ENCODE measurements around the gene GCLC. TPM values are rescaled to one million over a fixed set of nuclear protein-coding genes. Genes with fewer than 3 reads are reported as not detected.

The GCLC gene
- total RNA-seq, 1 donor from 2014 or later = 28.7 TPM

DNA sequence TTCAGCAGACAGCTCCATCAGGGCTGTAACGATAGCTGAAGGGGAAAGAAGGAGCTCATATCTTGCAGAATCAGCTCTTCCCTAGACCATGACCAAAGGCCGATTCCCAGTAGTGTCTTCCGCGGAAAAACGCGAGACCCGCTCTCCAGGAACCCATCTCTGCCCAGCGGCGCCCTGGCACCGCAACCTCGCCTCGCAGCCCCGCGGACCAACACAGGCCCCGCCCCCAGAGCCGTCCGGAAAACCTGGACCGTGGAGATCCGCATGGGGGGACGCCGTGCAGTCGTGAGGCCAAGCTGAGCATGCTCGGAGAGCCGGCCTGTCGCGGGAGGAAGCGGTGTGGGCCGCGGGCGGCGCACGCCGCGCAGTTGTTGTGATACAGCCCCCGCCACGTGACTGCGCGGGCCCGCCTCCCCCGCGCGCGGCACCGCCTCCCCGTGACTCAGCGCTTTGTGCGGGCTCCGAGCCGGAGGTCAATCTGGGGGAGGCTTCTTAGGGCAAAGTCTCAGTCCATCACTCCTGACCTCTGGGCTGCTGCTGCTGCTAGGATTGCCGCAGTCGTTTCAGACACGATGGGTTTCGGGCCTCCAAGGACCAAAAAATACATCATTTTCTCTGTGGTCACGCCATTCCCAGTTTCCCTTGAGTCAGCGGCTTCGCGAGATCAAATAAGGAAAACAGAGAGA, 3.1 kb upstream of the GCLC start:
- TF ChIP-seq, protein P1, sequence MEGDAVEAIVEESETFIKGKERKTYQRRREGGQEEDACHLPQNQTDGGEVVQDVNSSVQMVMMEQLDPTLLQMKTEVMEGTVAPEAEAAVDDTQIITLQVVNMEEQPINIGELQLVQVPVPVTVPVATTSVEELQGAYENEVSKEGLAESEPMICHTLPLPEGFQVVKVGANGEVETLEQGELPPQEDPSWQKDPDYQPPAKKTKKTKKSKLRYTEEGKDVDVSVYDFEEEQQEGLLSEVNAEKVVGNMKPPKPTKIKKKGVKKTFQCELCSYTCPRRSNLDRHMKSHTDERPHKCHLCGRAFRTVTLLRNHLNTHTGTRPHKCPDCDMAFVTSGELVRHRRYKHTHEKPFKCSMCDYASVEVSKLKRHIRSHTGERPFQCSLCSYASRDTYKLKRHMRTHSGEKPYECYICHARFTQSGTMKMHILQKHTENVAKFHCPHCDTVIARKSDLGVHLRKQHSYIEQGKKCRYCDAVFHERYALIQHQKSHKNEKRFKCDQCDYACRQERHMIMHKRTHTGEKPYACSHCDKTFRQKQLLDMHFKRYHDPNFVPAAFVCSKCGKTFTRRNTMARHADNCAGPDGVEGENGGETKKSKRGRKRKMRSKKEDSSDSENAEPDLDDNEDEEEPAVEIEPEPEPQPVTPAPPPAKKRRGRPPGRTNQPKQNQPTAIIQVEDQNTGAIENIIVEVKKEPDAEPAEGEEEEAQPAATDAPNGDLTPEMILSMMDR (IDR thresholded peaks at IDR 0.05; ENCODE audit: unreplicated experiment) = no peak
- Mint-ChIP-seq H3K9me3 (ENCODE audit: unreplicated experiment) (no peaks in the 10 kb centered on the region), H3K4me3 (ENCODE audit: unreplicated experiment) (peak overlapping the region; percentile 89), H3K27ac (ENCODE audit: unreplicated experiment) (peak overlapping the region; percentile 77), H3K36me3 (ENCODE audit: low read depth, unreplicated experiment) (peaks cover 10% of the 10 kb centered on the region), H3K27me3 (ENCODE audit: unreplicated experiment) (no peaks in the 10 kb centered on the region), H3K4me1 (ENCODE audit: unreplicated experiment) (peaks cover 26% of the 10 kb centered on the region)
- peak; percentile 94 for DNase-seq (ENCODE audit: low spot score)

DNA sequence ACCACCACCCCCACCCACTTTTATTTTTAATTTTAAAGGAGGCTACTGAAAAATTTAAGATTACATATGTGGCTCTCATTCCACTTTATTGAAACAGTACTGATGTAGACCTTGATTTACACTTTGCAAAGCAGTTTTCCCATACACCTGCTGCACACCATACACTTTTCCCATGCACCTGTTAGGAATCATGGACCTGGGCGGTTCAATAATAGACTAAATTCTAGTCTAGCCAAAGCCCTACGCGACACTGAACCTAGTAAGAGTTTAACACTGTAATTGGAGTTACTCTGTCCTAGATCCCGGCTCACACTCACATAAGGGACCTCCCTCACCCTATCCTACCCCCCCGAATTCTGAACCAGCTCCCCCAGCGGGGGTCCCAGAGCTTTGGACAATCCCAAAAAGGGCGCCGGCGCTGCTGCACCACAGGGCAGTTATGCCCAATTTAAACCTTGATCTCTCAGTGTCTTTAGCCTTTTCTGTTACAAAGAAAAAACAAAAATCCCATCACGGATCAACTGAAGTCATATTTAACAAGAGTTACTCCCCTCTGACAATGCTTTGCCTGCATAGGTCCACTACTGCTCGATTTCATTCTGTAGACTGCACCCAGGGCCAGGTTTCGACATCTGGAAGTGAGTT, 2.4 kb upstream of the GCLC start:
- H3K27me3 Mint-ChIP-seq (ENCODE audit: unreplicated experiment) = no peaks in the 10 kb centered on the region
- H3K27ac Mint-ChIP-seq (ENCODE audit: unreplicated experiment) = no peak overlapping the region
- H3K4me1 Mint-ChIP-seq (ENCODE audit: unreplicated experiment) = peaks cover 29% of the 10 kb centered on the region
- DNase-seq (ENCODE audit: low spot score) = no peak
- TF ChIP-seq, protein P1 (IDR thresholded peaks at IDR 0.05; ENCODE audit: unreplicated experiment) = no peak
- peak overlapping the region; percentile 89 for H3K4me3 Mint-ChIP-seq (ENCODE audit: unreplicated experiment)
- H3K9me3 Mint-ChIP-seq (ENCODE audit: unreplicated experiment) = no peaks in the 10 kb centered on the region
- peaks cover 10% of the 10 kb centered on the region for H3K36me3 Mint-ChIP-seq (ENCODE audit: low read depth, unreplicated experiment)

DNA sequence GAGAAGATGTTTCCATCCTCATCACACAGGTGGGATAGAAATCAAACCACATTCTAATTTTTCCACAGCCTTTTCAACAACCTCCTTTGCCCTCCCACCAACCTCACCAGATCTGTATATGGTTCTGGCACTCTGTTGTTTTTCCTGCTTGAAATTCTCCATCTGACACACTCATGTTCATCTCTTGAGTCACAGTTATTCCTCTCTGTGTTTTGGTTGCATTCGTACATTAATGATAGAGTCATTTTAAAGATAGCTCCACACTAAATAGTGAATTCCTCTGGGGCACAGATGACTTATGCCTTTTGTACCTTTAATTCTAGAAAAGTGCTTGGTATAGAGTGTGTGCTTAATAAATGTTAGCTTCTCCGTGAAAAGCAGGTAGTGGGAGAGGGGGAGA, 1.4 kb upstream of the GCLC start:
- Mint-ChIP-seq H3K27ac (ENCODE audit: unreplicated experiment) (no peak overlapping the region), H3K9me3 (ENCODE audit: unreplicated experiment) (no peaks in the 10 kb centered on the region), H3K36me3 (ENCODE audit: low read depth, unreplicated experiment) (peaks cover 10% of the 10 kb centered on the region), H3K4me3 (ENCODE audit: unreplicated experiment) (peak overlapping the region; percentile 40), H3K27me3 (ENCODE audit: unreplicated experiment) (no peaks in the 10 kb centered on the region), H3K4me1 (ENCODE audit: unreplicated experiment) (peaks cover 33% of the 10 kb centered on the region)
- TF ChIP-seq, protein P1 (IDR thresholded peaks at IDR 0.05; ENCODE audit: unreplicated experiment) = no peak
- no peak for DNase-seq (ENCODE audit: low spot score)

DNA sequence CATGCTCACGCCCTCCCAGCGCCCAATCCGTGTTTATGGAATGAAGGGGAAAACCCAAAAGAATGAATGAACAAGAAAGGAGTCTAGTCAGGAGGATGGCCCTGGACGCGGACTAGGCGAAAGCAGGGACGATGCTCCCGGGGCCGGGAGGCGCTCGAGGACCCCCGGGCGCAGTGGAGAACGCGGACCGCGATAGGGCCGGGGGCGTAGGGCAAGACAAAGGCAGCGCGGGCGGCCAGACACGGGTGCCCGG, 758 bp downstream of the GCLC start:
- Mint-ChIP-seq H3K9me3 (ENCODE audit: unreplicated experiment) (no peaks in the 10 kb centered on the region), H3K4me1 (ENCODE audit: unreplicated experiment) (peaks cover 36% of the 10 kb centered on the region), H3K4me3 (ENCODE audit: unreplicated experiment) (peak overlapping the region; percentile 99), H3K27ac (ENCODE audit: unreplicated experiment) (peak overlapping the region; percentile 87), H3K36me3 (ENCODE audit: low read depth, unreplicated experiment) (peaks cover 14% of the 10 kb centered on the region), H3K27me3 (ENCODE audit: unreplicated experiment) (no peaks in the 10 kb centered on the region)
- DNase-seq (ENCODE audit: low spot score) = no peak
- TF ChIP-seq, protein P1 (IDR thresholded peaks at IDR 0.05; ENCODE audit: unreplicated experiment) = no peak

Data from endothelial cell (in vitro differentiated cells).